H1 (cell line): ENCODE measurements around the gene PTPRF. TPM values are rescaled to one million over a fixed set of nuclear protein-coding genes. Genes with fewer than 3 reads are reported as not detected.

ENCODE experiments used
- CTCF ChIA-PET: fragments of 300-600 bp; sonication (Branson Sonifier 250); formaldehyde crosslinking; loops from one replicate; lab custom pipeline; 2021; ENCODE audit not compliant: partially characterized antibody; lab: Charles Lee
- POLR2A ChIA-PET: fragments of 300-600 bp; sonication (Branson Sonifier 250); formaldehyde crosslinking; loops from one replicate; lab custom pipeline; 2021; ENCODE audit warnings: inconsistent platforms; ENCODE audit not compliant: partially characterized antibody; lab: Charles Lee
- DNase-seq, 2 experiments: peaks; one replicate each; pipeline versions ENCODE4 v3.0.0 to v3.0.0-alpha.2; 2010 to 2022; ENCODE audit warnings: low spot score in 2 of 2, low read depth in 1 of 2, mixed read lengths in 1 of 2
- FAIRE-seq: peaks from 2 replicates; lab custom pipeline; 2011; peaks lifted over from hg19 to GRCh38; lab: Jason Lieb, UNC
- H2AFZ ChIP-seq: 2 replicates; pipeline ENCODE4 v1.8.1; 2012; ENCODE audit warnings: low read length, inconsistent platforms
- H2AK5ac ChIP-seq: 2 replicates; pipeline ENCODE4 v1.6.1; 2013; ENCODE audit warnings: low read depth, low read length
- H2BK120ac ChIP-seq: replicated peaks from 2 replicates; pipeline ENCODE3; 2013; ENCODE audit warnings: low read depth, low read length, inconsistent platforms
- H2BK12ac ChIP-seq: 2 replicates; pipeline ENCODE4 v1.6.1; 2013; ENCODE audit warnings: low read depth, low read length
- H2BK15ac ChIP-seq: 2 replicates; pipeline ENCODE4 v1.6.1; 2013; ENCODE audit warnings: low read length
- H2BK20ac ChIP-seq: 2 replicates; pipeline ENCODE4 v1.6.1; 2013; ENCODE audit warnings: low read length
- H2BK5ac ChIP-seq: 2 replicates; pipeline ENCODE4 v1.6.1; 2013; ENCODE audit warnings: low read depth, low read length
- H3K14ac ChIP-seq: 2 replicates; pipeline ENCODE4 v1.6.1; 2013; ENCODE audit warnings: inconsistent platforms; ENCODE audit not compliant: insufficient read length
- H3K18ac ChIP-seq: 2 replicates; pipeline ENCODE4 v1.6.1; 2013; ENCODE audit warnings: low read length; ENCODE audit errors: extremely low read depth
- H3K23ac ChIP-seq: 2 replicates; pipeline ENCODE4 v1.6.1; 2013; ENCODE audit warnings: inconsistent platforms; ENCODE audit not compliant: insufficient read length
- H3K23me2 ChIP-seq: 2 replicates; pipeline ENCODE4 v1.6.1; 2013; ENCODE audit warnings: low read depth, low read length
- H3K27ac ChIP-seq: 2 replicates; pipeline ENCODE4 v1.6.1; 2011; ENCODE audit warnings: low read depth, low read length, inconsistent platforms
- H3K27me3 ChIP-seq, 4 experiments: replicated peaks in 1 of 4; 1 replicate in 1 of 4; 2 replicates in 3 of 4; pipeline versions ENCODE4 v1.6.1 to v1.8.1; 2011 to 2013; ENCODE audit warnings: low read length in 3 of 4, mild to moderate bottlenecking in 3 of 4, inconsistent platforms in 2 of 4, mixed read lengths in 2 of 4, moderate library complexity in 1 of 4; ENCODE audit not compliant: control insufficient read depth in 3 of 4, insufficient read depth in 3 of 4; ENCODE audit errors: extremely low read depth in 1 of 4
- H3K36me3 ChIP-seq, 4 experiments: 2 replicates each; pipeline versions ENCODE4 v1.6.1 to v1.8.1; 2011 to 2013; ENCODE audit warnings: mild to moderate bottlenecking in 4 of 4, low read length in 3 of 4, moderate library complexity in 2 of 4, control low read depth in 1 of 4, inconsistent platforms in 1 of 4; ENCODE audit not compliant: insufficient read depth in 4 of 4, control insufficient read depth in 2 of 4
- H3K4ac ChIP-seq: replicated peaks from 2 replicates; pipeline ENCODE3; 2013; ENCODE audit warnings: low read length, low read depth, mixed read lengths, inconsistent platforms; ENCODE audit not compliant: insufficient read length
- H3K4me1 ChIP-seq, 4 experiments: replicated peaks in 1 of 4; 1 replicate in 1 of 4; 2 replicates in 3 of 4; pipeline versions ENCODE4 v1.6.1 to v1.8.1; 2011 to 2013; ENCODE audit warnings: low read length in 3 of 4, inconsistent platforms in 2 of 4, mixed read lengths in 1 of 4; ENCODE audit not compliant: insufficient read depth in 4 of 4, control insufficient read depth in 3 of 4
- H3K4me2 ChIP-seq, 2 experiments: 2 replicates each; pipeline versions ENCODE4 v1.6.1 to v1.8.1; 2011 to 2013; ENCODE audit warnings: low read depth in 2 of 2, low read length in 2 of 2, control low read depth in 1 of 2, inconsistent platforms in 1 of 2, mild to moderate bottlenecking in 1 of 2; ENCODE audit not compliant: insufficient read depth in 1 of 2
- H3K4me3 ChIP-seq, 4 experiments: fragments of 200-600, 300-600 bp in 1 of 4; sonication (generic), shearing (Covaris generic), sonication (Bioruptor Twin) in 1 of 4; 2 replicates each; pipeline versions ENCODE4 v1.5.1 to v1.8.1; 2011 to 2016; ENCODE audit warnings: low read length in 4 of 4, low read depth in 3 of 4, control low read depth in 2 of 4, inconsistent platforms in 2 of 4, mild to moderate bottlenecking in 2 of 4, mixed read lengths in 1 of 4, moderate library complexity in 1 of 4; ENCODE audit not compliant: insufficient read depth in 2 of 4; ENCODE audit errors: extremely low read depth in 1 of 4
- H3K56ac ChIP-seq: replicated peaks from 2 replicates; pipeline ENCODE3; 2013; ENCODE audit warnings: low read depth, mild to moderate bottlenecking, mixed read lengths, low read length, inconsistent platforms; ENCODE audit not compliant: insufficient read length
- H3K79me1 ChIP-seq: 2 replicates; pipeline ENCODE4 v1.6.1; 2013; ENCODE audit warnings: low read depth, low read length, control low read depth
- H3K79me2 ChIP-seq, 2 experiments: 2 replicates each; pipeline versions ENCODE4 v1.6.1 to v1.8.1; 2012 to 2013; ENCODE audit warnings: low read length in 2 of 2, mild to moderate bottlenecking in 2 of 2, inconsistent platforms in 1 of 2; ENCODE audit not compliant: insufficient read depth in 2 of 2, control insufficient read depth in 1 of 2
- H3K9ac ChIP-seq, 4 experiments: replicated peaks in 1 of 4; 1 replicate in 1 of 4; 2 replicates in 3 of 4; pipeline versions ENCODE4 v1.6.1 to v1.8.1; 2011 to 2013; ENCODE audit warnings: low read depth in 3 of 4, low read length in 3 of 4, control low read depth in 2 of 4, mild to moderate bottlenecking in 2 of 4, moderate library complexity in 2 of 4, inconsistent platforms in 1 of 4; ENCODE audit errors: extremely low read depth in 1 of 4
- H3K9me3 ChIP-seq, 2 experiments: 2 replicates each; pipeline versions ENCODE4 v1.6.1 to v1.8.1; 2012 to 2013; ENCODE audit warnings: mild to moderate bottlenecking in 2 of 2, moderate library complexity in 2 of 2, control low read depth in 1 of 2, inconsistent platforms in 1 of 2, low read depth in 1 of 2, low read length in 1 of 2, mixed read lengths in 1 of 2; ENCODE audit not compliant: insufficient read depth in 2 of 2
- H4K20me1 ChIP-seq, 2 experiments: replicated peaks in 1 of 2; 2 replicates each; pipeline versions ENCODE3 to v1.8.1; 2011 to 2013; ENCODE audit warnings: inconsistent platforms in 2 of 2, low read length in 2 of 2, mild to moderate bottlenecking in 1 of 2; ENCODE audit not compliant: insufficient read depth in 2 of 2, control insufficient read depth in 1 of 2
- H4K5ac ChIP-seq: 2 replicates; pipeline ENCODE4 v1.6.1; 2013; ENCODE audit warnings: low read length, low read depth, mixed read lengths, inconsistent platforms; ENCODE audit not compliant: insufficient read length
- H4K8ac ChIP-seq: 2 replicates; pipeline ENCODE4 v1.8.0; 2013; ENCODE audit warnings: mild to moderate bottlenecking, moderate library complexity, low read length, inconsistent platforms; ENCODE audit not compliant: insufficient read depth; ENCODE audit errors: extremely low read depth
- H4K91ac ChIP-seq: replicated peaks from 2 replicates; pipeline ENCODE3; 2013; ENCODE audit warnings: low read length, mixed read lengths, inconsistent platforms; ENCODE audit not compliant: insufficient read length
- CHD2 ChIP-seq: IDR thresholded peaks from 2 replicates; pipeline ENCODE4 v1.6.1; 2012; ENCODE audit warnings: low read length, improper control_type of control experiment
- SIX5 ChIP-seq: IDR thresholded peaks from 2 replicates; pipeline ENCODE4 v1.6.1; 2011; ENCODE audit warnings: mild to moderate bottlenecking, low read depth, low read length
- TAF1 ChIP-seq: IDR thresholded peaks from 2 replicates; pipeline ENCODE4 v1.6.1; 2011; ENCODE audit warnings: mild to moderate bottlenecking, low read depth, low read length
- TBP ChIP-seq: IDR thresholded peaks from 2 replicates; pipeline ENCODE4 v1.6.1; 2011; ENCODE audit warnings: low read depth, low read length, improper control_type of control experiment
- WGBS, 2 experiments: shearing (Covaris generic) in 1 of 2; methylation state at CpG; one replicate each; pipeline versions ENCODE4 v1.1.6 to v1.1.7; 2013 to 2015; ENCODE audit warnings: low lambda C conversion rate in 2 of 2, mixed read lengths in 2 of 2, inconsistent platforms in 1 of 2, low coverage in 1 of 2, missing lambda C conversion rate in 1 of 2; ENCODE audit not compliant: insufficient replicate concordance in 2 of 2, insufficient coverage in 1 of 2, insufficient read length in 1 of 2; ENCODE audit errors: extremely low coverage in 1 of 2, missing lambda C conversion rate in 1 of 2; 5-methylcytosine and 5-hydroxymethylcytosine counted together
- polyA plus RNA-seq, 7 experiments: library from polyadenylated mRNA; depleted of rRNA in 3 of 7; stranded (reverse) in 5 of 7; unstranded in 2 of 7; fragments of >200 nt in 5 of 7; fragments of 200-250 nt in 2 of 7; gene quantifications; 1 replicate in 5 of 7; 2 replicates in 1 of 7; 4 replicates in 1 of 7; pipeline versions ENCODE4 v1.2.1 to v1.2.3, GENCODE V29; 2011 to 2013; ENCODE audit warnings: missing spikeins in 2 of 7, mixed read lengths in 2 of 7
- total RNA-seq: library from RNA; stranded (reverse); fragmentation: NEBNext Ultra II Directional; extraction: Animal tissue kit (Norgen Biotek cat#: 25700); gene quantifications from 2 replicates; pipeline ENCODE4 v1.2.1, GENCODE V29; 2021
- TF ChIP-seq, protein P1 (sequence below): IDR thresholded peaks from 2 replicates; pipeline ENCODE4 v1.6.1; 2012; ENCODE audit warnings: inconsistent platforms

The PTPRF gene
- total and polyA plus RNA-seq, 2 of the 8 experiments (the other 6 are each of a cell fraction or from before 2014, with no cell fraction given), result 136 to 231 TPM

DNA sequence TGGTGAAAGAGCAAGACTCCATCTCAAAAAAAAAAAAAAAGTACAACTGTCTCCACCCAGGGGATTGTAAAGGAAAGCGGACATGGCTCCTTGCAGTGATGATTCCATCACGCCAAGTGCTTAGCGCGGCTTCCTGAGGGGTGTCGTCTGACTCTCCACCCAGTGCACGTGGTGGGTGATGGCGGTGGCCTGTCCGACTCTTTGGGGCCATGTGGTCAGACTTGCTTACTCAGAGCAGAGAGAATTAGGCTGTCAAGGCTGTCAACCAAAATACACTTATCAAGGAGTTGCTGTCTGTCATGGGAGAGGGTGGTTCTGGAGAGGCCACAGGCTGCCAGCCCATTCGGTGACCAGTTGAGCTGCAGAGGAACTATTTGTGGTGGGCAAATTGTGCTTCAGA, 49.4 kb downstream of the PTPRF start:
- no peak overlapping the region for H3K4me2 ChIP-seq
- no peak overlapping the region for H3K23ac ChIP-seq
- no peak overlapping the region for H2AFZ ChIP-seq
- H4K8ac ChIP-seq, result no peak overlapping the region; the same call in 1 of the 2 replicates
- H4K5ac ChIP-seq, result no peak overlapping the region
- no peak for TF ChIP-seq CHD2
- no peak for TF ChIP-seq TAF1
- TF ChIP-seq, protein P1, sequence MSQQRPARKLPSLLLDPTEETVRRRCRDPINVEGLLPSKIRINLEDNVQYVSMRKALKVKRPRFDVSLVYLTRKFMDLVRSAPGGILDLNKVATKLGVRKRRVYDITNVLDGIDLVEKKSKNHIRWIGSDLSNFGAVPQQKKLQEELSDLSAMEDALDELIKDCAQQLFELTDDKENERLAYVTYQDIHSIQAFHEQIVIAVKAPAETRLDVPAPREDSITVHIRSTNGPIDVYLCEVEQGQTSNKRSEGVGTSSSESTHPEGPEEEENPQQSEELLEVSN, result no peak
- TF ChIP-seq SIX5, result no peak
- TF ChIP-seq TBP, result no peak
- H3K27ac ChIP-seq, result no peak overlapping the region
- H4K20me1 ChIP-seq, result peaks cover 11 to 14% of the 10 kb centered on the region in 2 experiments
- no peak overlapping the region for H3K56ac ChIP-seq
- 0 out of 2 replicates have a peak, but pooled peaks cover 4% of the 10 kb centered on the region for H3K79me1 ChIP-seq
- no peak overlapping the region for H2BK15ac ChIP-seq
- H3K4ac ChIP-seq, result no peak overlapping the region
- no peak overlapping the region for H3K9ac ChIP-seq
- POLR2A ChIA-PET, result interaction anchor here (1.5 to 1.6 kb wide), 2 partner anchors 9 to 47 kb away, joined by 5 to 7 read pairs; no protein-coding TSS in a partner anchor
- no peak overlapping the region for H2BK20ac ChIP-seq
- no peaks in the 10 kb centered on the region for H3K23me2 ChIP-seq
- peaks cover 0 to 40% (median 13%) of the 10 kb centered on the region in 4 experiments; a peak in 7 of 8 replicates for H3K36me3 ChIP-seq
- H3K79me2 ChIP-seq, result no peaks in the 10 kb centered on the region
- no peak overlapping the region for H3K4me3 ChIP-seq
- H2BK12ac ChIP-seq, result no peak overlapping the region
- CTCF ChIA-PET, result interaction anchor here (0.9 to 3.8 kb wide), 14 partner anchors 8 to 154 kb away, joined by 3 to 24 read pairs (median 4); no protein-coding TSS in a partner anchor
- WGBS, 2 experiments, result 88% methylated on average over 9 of the region's 9 CpGs; no CpG with 5 or more reads in 1 of the 2 experiments
- H2AK5ac ChIP-seq, result no peak overlapping the region
- no peak overlapping the region for H4K91ac ChIP-seq
- FAIRE-seq (no peak), DNase-seq (no peak)
- no peaks in the 10 kb centered on the region for H3K9me3 ChIP-seq
- no peak overlapping the region for H3K18ac ChIP-seq
- no peaks in the 10 kb centered on the region for H3K27me3 ChIP-seq
- H3K4me1 ChIP-seq, result peaks cover 0 to 6% (median 1%) of the 10 kb centered on the region in 4 experiments; a peak in 1 of 7 replicates
- no peak overlapping the region for H2BK5ac ChIP-seq
- H3K14ac ChIP-seq, result no peak overlapping the region
- H2BK120ac ChIP-seq, result no peak overlapping the region
